Astrocyte (in vitro differentiated cells and primary cell): ENCODE measurements around the gene RUNX1.

Experiments used
- CTCF ChIP-seq: IDR thresholded peaks from 2 replicates; pipeline ENCODE4 v1.5.1; 2011; ENCODE audit warnings: low read depth, mild to moderate bottlenecking, inconsistent platforms, low read length, moderate library complexity; ENCODE audit not compliant: insufficient read depth
- EZH2 ChIP-seq: IDR thresholded peaks from 2 replicates; pipeline ENCODE4 v1.6.1; 2012; ENCODE audit warnings: mild to moderate bottlenecking, low read length, inconsistent platforms; ENCODE audit not compliant: insufficient read depth

- TF ChIP-seq CTCF (peak; percentile 24), EZH2 (no peak)
Measured at GRCh38 chr21:34857874-34858273, 191.2 kb downstream of the RUNX1 start.
